ENCODE data around the gene SAMD3.

DNA sequence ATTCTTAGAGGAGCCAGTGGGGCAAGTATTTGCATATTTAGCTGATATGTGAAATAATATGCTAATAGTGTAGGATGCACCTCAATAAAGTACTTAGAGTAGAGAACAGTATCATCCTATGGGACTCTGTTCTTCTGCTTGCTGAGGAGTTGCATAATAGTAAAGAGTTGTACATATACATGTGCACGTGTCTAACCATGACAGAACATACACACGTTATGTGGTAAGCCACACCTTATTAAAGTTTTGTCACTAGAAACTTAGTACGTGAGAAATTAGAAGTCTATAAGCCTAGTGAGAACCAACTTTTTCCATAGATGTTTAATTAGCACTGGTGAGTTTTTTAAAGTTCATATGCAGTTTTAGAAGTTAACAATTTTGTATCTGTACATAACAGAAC, 123.6 kb downstream of the SAMD3 start:
- TF ChIP-seq FOXA1 (IDR thresholded peaks at IDR 0.05) (no peak), CTCF (IDR thresholded peaks at IDR 0.05; ENCODE audit: low read depth, low read length, missing input control) (no peak), SP1 (IDR thresholded peaks at IDR 0.05) (no peak), MAX (IDR thresholded peaks at IDR 0.05) (no peak), FOXA2 (IDR thresholded peaks at IDR 0.05) (no peak)
- TF ChIP-seq, protein P1, sequence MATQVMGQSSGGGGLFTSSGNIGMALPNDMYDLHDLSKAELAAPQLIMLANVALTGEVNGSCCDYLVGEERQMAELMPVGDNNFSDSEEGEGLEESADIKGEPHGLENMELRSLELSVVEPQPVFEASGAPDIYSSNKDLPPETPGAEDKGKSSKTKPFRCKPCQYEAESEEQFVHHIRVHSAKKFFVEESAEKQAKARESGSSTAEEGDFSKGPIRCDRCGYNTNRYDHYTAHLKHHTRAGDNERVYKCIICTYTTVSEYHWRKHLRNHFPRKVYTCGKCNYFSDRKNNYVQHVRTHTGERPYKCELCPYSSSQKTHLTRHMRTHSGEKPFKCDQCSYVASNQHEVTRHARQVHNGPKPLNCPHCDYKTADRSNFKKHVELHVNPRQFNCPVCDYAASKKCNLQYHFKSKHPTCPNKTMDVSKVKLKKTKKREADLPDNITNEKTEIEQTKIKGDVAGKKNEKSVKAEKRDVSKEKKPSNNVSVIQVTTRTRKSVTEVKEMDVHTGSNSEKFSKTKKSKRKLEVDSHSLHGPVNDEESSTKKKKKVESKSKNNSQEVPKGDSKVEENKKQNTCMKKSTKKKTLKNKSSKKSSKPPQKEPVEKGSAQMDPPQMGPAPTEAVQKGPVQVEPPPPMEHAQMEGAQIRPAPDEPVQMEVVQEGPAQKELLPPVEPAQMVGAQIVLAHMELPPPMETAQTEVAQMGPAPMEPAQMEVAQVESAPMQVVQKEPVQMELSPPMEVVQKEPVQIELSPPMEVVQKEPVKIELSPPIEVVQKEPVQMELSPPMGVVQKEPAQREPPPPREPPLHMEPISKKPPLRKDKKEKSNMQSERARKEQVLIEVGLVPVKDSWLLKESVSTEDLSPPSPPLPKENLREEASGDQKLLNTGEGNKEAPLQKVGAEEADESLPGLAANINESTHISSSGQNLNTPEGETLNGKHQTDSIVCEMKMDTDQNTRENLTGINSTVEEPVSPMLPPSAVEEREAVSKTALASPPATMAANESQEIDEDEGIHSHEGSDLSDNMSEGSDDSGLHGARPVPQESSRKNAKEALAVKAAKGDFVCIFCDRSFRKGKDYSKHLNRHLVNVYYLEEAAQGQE (IDR thresholded peaks at IDR 0.05): no peak
- TF ChIP-seq, protein P2, sequence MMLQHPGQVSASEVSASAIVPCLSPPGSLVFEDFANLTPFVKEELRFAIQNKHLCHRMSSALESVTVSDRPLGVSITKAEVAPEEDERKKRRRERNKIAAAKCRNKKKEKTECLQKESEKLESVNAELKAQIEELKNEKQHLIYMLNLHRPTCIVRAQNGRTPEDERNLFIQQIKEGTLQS (IDR thresholded peaks at IDR 0.05): no peak
